ENCODE results near the gene SPIC. TPM values are rescaled to one million over a fixed set of nuclear protein-coding genes. Genes with fewer than 3 reads are reported as not detected.

SPIC gene
- not detected in 2 replicates for total RNA-seq

DNA sequence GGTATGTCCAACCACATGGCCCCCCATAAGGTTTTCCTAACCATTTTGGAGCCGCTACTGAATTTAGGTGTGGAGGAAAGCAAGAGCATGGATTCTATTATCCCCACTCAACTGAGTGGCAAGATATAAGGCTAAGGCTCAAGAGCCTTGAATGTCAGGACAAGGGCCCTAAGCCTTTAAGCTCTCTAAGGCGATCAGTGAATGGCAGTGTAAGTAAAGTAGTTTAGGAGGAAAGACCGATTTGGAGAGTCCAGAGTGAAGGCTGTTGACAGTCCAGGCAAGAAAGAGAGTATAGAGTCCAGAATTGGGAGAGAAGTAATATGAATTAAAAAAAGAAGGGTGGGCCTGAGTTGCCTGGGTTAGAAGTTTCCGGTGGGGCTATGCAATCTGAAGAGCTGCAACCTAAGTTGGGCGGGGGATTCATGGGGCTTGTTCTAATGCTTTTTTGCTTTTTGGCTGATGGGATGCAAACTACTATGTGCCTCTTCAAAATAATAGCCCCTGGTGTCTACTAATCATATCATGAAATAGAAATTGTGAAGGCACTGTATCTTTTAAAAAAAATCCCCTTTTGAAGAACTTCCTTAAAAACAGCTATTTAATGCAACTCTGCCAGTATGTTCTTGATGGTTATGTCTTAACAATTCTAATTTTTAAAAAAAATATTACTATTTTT lies at the start of gene SPIC:
TSS of gene SPIC (plus strand) at position 626 of the 676 bp plus-strand sequence. CDS start 1,569 bp downstream, outside the sequence.

Other genes with a start within 250 kb of the SPIC start
- 5.7 and 9.3 TPM in 2 replicates for gene UTP20, start 195.2 kb upstream of the SPIC start, total RNA-seq
- gene ARL1, start 67.6 kb upstream of the SPIC start, total RNA-seq = 77.1 and 113 TPM in 2 replicates
- gene MYBPC1, start 119.6 kb downstream of the SPIC start, total RNA-seq = not detected in 2 replicates
- 14.4 and 25.1 TPM in 2 replicates for gene CHPT1, start 222.3 kb downstream of the SPIC start, total RNA-seq